H9 (cell line): ENCODE data around the gene ST6GAL2. TPM values are rescaled to one million over a fixed set of nuclear protein-coding genes. Genes with fewer than 3 reads are reported as not detected.

Experiments used
- DNase-seq: peaks from one replicate; pipeline ENCODE4 v3.0.0-alpha.2; 2017
- H2AFZ ChIP-seq: one replicate; pipeline ENCODE4 v1.6.1; 2013; ENCODE audit warnings: mild to moderate bottlenecking, low read length, control low read depth, moderate library complexity
- H2AK5ac ChIP-seq: 2 replicates; pipeline ENCODE4 v1.6.1; 2013; ENCODE audit warnings: low read length, control low read depth, mixed read lengths; ENCODE audit not compliant: insufficient read length
- H2BK120ac ChIP-seq: one replicate; pipeline ENCODE4 v1.6.1; 2013; ENCODE audit warnings: low read depth, mild to moderate bottlenecking, low read length, control low read depth, inconsistent platforms; ENCODE audit not compliant: poor library complexity, severe bottlenecking
- H2BK12ac ChIP-seq: 2 replicates; pipeline ENCODE4 v1.6.1; 2013; ENCODE audit warnings: low read length, control low read depth, mixed read lengths, low read depth; ENCODE audit not compliant: insufficient read length
- H2BK15ac ChIP-seq: 2 replicates; pipeline ENCODE4 v1.6.1; 2013; ENCODE audit warnings: low read depth, low read length, control low read depth
- H2BK20ac ChIP-seq: one replicate; pipeline ENCODE4 v1.6.1; 2013; ENCODE audit warnings: low read depth, mild to moderate bottlenecking, low read length, control low read depth, inconsistent platforms; ENCODE audit not compliant: poor library complexity, severe bottlenecking
- H2BK5ac ChIP-seq: 2 replicates; pipeline ENCODE4 v1.6.1; 2013; ENCODE audit warnings: low read length, control low read depth, mixed read lengths; ENCODE audit not compliant: insufficient read length
- H3K14ac ChIP-seq: 2 replicates; pipeline ENCODE4 v1.6.1; 2013; ENCODE audit warnings: low read length, control low read depth; ENCODE audit not compliant: insufficient read depth
- H3K18ac ChIP-seq: 2 replicates; pipeline ENCODE4 v1.6.1; 2013; ENCODE audit warnings: low read depth, mild to moderate bottlenecking, mixed read lengths, low read length, control low read depth; ENCODE audit not compliant: insufficient read length
- H3K23ac ChIP-seq: 2 replicates; pipeline ENCODE4 v1.6.1; 2013; ENCODE audit warnings: low read length, control low read depth, mixed read lengths, low read depth; ENCODE audit not compliant: insufficient read length
- H3K23me2 ChIP-seq: 2 replicates; pipeline ENCODE4 v1.6.1; 2013; ENCODE audit warnings: low read depth, mild to moderate bottlenecking, mixed read lengths, low read length, control low read depth; ENCODE audit not compliant: insufficient read length, poor library complexity, severe bottlenecking
- H3K27ac ChIP-seq: 2 replicates; pipeline ENCODE4 v1.5.1; 2013; ENCODE audit warnings: low read length, control low read depth, mixed read lengths, low read depth; ENCODE audit not compliant: insufficient read length
- H3K27me3 ChIP-seq: 2 replicates; pipeline ENCODE4 v1.6.1; 2013; ENCODE audit warnings: low read length, control low read depth, inconsistent platforms; ENCODE audit not compliant: insufficient read depth
- H3K4ac ChIP-seq: 2 replicates; pipeline ENCODE4 v1.6.1; 2013; ENCODE audit warnings: low read depth, mild to moderate bottlenecking, control low read depth, inconsistent platforms, low read length, moderate library complexity
- H3K4me1 ChIP-seq: 2 replicates; pipeline ENCODE4 v1.6.1; 2013; ENCODE audit warnings: low read length, control low read depth, inconsistent platforms; ENCODE audit not compliant: insufficient read depth
- H3K4me2 ChIP-seq: 2 replicates; pipeline ENCODE4 v1.6.1; 2013; ENCODE audit warnings: low read length, control low read depth, mixed read lengths; ENCODE audit not compliant: insufficient read length, insufficient read depth
- H3K56ac ChIP-seq: 2 replicates; pipeline ENCODE4 v1.6.1; 2013; ENCODE audit warnings: low read depth, mild to moderate bottlenecking, mixed read lengths, low read length, control low read depth; ENCODE audit not compliant: insufficient read length
- H3K79me1 ChIP-seq: 2 replicates; pipeline ENCODE4 v1.6.1; 2013; ENCODE audit warnings: low read depth, mild to moderate bottlenecking, moderate library complexity, low read length, control low read depth, inconsistent platforms; ENCODE audit not compliant: insufficient read depth, poor library complexity, severe bottlenecking
- H3K79me2 ChIP-seq: 2 replicates; pipeline ENCODE4 v1.6.1; 2013; ENCODE audit warnings: low read length, control low read depth, inconsistent platforms; ENCODE audit not compliant: insufficient read depth
- H3K9ac ChIP-seq: 2 replicates; pipeline ENCODE4 v1.6.1; 2013; ENCODE audit warnings: low read length, control low read depth, mixed read lengths; ENCODE audit not compliant: insufficient read length; ENCODE audit errors: extremely low read depth
- H3K9me3 ChIP-seq: one replicate; pipeline ENCODE4 v1.6.1; 2013; ENCODE audit warnings: low read depth, low read length, inconsistent platforms; ENCODE audit not compliant: control insufficient read depth
- H3T11ph ChIP-seq: one replicate; pipeline ENCODE4 v1.6.1; 2013; ENCODE audit warnings: mild to moderate bottlenecking, low read length, control low read depth, inconsistent platforms
- H4K20me1 ChIP-seq: one replicate; pipeline ENCODE4 v1.6.1; 2013; ENCODE audit not compliant: control insufficient read depth, insufficient read length, insufficient read depth
- H4K5ac ChIP-seq: 2 replicates; pipeline ENCODE4 v1.6.1; 2013; ENCODE audit warnings: low read depth, mild to moderate bottlenecking, mixed read lengths, low read length, control low read depth; ENCODE audit not compliant: insufficient read length
- H4K8ac ChIP-seq: replicated peaks from 2 replicates; pipeline ENCODE4 v1.6.1; 2013; ENCODE audit warnings: low read length, control low read depth, mixed read lengths, low read depth; ENCODE audit not compliant: insufficient read length
- H4K91ac ChIP-seq: 2 replicates; pipeline ENCODE4 v1.6.1; 2013; ENCODE audit warnings: low read depth, mild to moderate bottlenecking, moderate library complexity, mixed read lengths, low read length, control low read depth; ENCODE audit not compliant: insufficient read length
- H3K27ac Mint-ChIP-seq, 3 experiments: 2 replicates in 2 of 3; 3 replicates in 1 of 3; pipeline ENCODE4 v1.8.0; 2020 to 2021; ENCODE audit warnings: mixed read lengths in 3 of 3, mild to moderate bottlenecking in 1 of 3, moderate library complexity in 1 of 3
- H3K27me3 Mint-ChIP-seq: 2 replicates; pipeline ENCODE4 v1.8.0; 2021; ENCODE audit warnings: low read depth, mild to moderate bottlenecking, moderate library complexity, mixed read lengths
- H3K36me3 Mint-ChIP-seq, 3 experiments: 2 replicates in 2 of 3; 3 replicates in 1 of 3; pipeline ENCODE4 v1.8.0; 2020 to 2021; ENCODE audit warnings: low read depth in 3 of 3, mixed read lengths in 3 of 3; ENCODE audit not compliant: insufficient read depth in 1 of 3
- H3K4me1 Mint-ChIP-seq, 2 experiments: 2 replicates each; pipeline ENCODE4 v1.8.0; 2020; ENCODE audit warnings: mixed read lengths in 2 of 2
- H3K4me3 Mint-ChIP-seq, 2 experiments: 2 replicates in 1 of 2; 3 replicates in 1 of 2; pipeline ENCODE4 v1.8.0; 2020 to 2021; ENCODE audit warnings: mild to moderate bottlenecking in 2 of 2, mixed read lengths in 2 of 2, moderate library complexity in 1 of 2
- H3K9me3 Mint-ChIP-seq, 2 experiments: 2 replicates in 1 of 2; 3 replicates in 1 of 2; pipeline ENCODE4 v1.8.0; 2020; ENCODE audit warnings: mild to moderate bottlenecking in 2 of 2, mixed read lengths in 2 of 2, moderate library complexity in 1 of 2
- WGBS: extraction: QIAGEN DNeasy Blood & Tissue Kit; methylation state at CpG from one replicate; pipeline ENCODE4 v1.1.7; 2013; ENCODE audit warnings: missing lambda C conversion rate, low lambda C conversion rate, mixed read lengths; ENCODE audit not compliant: insufficient read length; ENCODE audit errors: extremely low coverage; 5-methylcytosine and 5-hydroxymethylcytosine counted together
- total RNA-seq: library from RNA; stranded (reverse); gene quantifications from 2 replicates; pipeline ENCODE4 v1.2.1, GENCODE V29; 2021
- TF ChIP-seq, protein P1 (sequence below): fragments of 200-600 bp; sonication (generic); conservative IDR thresholded peaks from 3 replicates; pipeline ENCODE4 v1.8.0; 2021; ENCODE audit warnings: antibody characterized with exemption, mild to moderate bottlenecking

Gene ST6GAL2
- total RNA-seq, 1 experiment from 2014 or later = 7.6 TPM

DNA sequence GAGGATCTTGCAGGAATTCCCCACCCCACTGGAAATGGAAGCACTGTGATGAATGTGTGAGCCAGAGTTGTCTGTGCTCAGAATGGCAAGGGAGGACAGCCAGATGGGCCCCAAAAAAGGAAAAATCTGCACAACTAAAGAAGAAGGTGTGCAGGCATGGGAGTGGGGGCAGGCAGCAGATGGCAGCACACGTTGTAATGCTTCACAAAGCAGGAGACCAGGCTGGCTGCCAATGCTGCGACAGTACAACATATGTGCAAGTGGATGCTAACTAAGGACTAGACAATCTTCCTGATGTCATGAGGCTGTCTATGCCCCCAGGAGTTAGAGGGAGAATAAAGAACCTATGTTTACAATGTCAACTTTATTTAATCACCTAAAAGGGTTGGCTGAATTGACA lies 27.2 kb downstream of the ST6GAL2 start:
- no peaks in the 10 kb centered on the region for H3K27me3 Mint-ChIP-seq

More for the DNA sequence above, 27.2 kb downstream of the ST6GAL2 start:
- Histone ChIP-seq H4K8ac (no peak overlapping the region), H3K4me2 (no peak overlapping the region), H3K9me3 (no peaks in the 10 kb centered on the region), H3K4ac (no peak overlapping the region), H3K9ac (no peak overlapping the region), H4K91ac (no peak overlapping the region), H3K79me2 (no peaks in the 10 kb centered on the region), H3K79me1 (no peaks in the 10 kb centered on the region), H3K18ac (no peak overlapping the region), H3K27me3 (no peaks in the 10 kb centered on the region), H3K4me1 (no peaks in the 10 kb centered on the region), H2AFZ (no peak overlapping the region), H3K23ac (no peak overlapping the region), H3K56ac (no peak overlapping the region), H4K5ac (no peak overlapping the region), H3K14ac (no peak overlapping the region), H2BK5ac (no peak overlapping the region), H2AK5ac (no peak overlapping the region), H2BK12ac (no peak overlapping the region), H3K23me2 (no peaks in the 10 kb centered on the region), H4K20me1 (no peaks in the 10 kb centered on the region), H2BK15ac (no peak overlapping the region), H2BK120ac (no peak overlapping the region), H3K27ac (no peak overlapping the region), H2BK20ac (no peak overlapping the region), H3T11ph (no peak overlapping the region)
- DNase-seq = no peak
- Mint-ChIP-seq H3K36me3 (peaks cover 11 to 19% (median 12%) of the 10 kb centered on the region in 3 experiments), H3K4me1 (peaks cover 21 to 27% of the 10 kb centered on the region in 2 experiments), H3K27ac (no peak overlapping the region), H3K9me3 (peaks cover 12 to 22% of the 10 kb centered on the region in 2 experiments), H3K4me3 (no peak overlapping the region)
- WGBS = no CpG with 5 or more reads among the region's 2 CpGs
- TF ChIP-seq, protein P1, sequence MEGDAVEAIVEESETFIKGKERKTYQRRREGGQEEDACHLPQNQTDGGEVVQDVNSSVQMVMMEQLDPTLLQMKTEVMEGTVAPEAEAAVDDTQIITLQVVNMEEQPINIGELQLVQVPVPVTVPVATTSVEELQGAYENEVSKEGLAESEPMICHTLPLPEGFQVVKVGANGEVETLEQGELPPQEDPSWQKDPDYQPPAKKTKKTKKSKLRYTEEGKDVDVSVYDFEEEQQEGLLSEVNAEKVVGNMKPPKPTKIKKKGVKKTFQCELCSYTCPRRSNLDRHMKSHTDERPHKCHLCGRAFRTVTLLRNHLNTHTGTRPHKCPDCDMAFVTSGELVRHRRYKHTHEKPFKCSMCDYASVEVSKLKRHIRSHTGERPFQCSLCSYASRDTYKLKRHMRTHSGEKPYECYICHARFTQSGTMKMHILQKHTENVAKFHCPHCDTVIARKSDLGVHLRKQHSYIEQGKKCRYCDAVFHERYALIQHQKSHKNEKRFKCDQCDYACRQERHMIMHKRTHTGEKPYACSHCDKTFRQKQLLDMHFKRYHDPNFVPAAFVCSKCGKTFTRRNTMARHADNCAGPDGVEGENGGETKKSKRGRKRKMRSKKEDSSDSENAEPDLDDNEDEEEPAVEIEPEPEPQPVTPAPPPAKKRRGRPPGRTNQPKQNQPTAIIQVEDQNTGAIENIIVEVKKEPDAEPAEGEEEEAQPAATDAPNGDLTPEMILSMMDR = no peak
